Endodermal cell (in vitro differentiated cells): ENCODE data around the gene TMEM255B. TPM values are rescaled to one million over a fixed set of nuclear protein-coding genes. Genes with fewer than 3 reads are reported as not detected.
"Not testable (repeated sequence)": the region's sequence is repeated elsewhere in the genome, so short reads cannot be mapped to it uniquely, and the experiment has no call there.

Experiments used
- DNase-seq: peaks from one replicate; pipeline ENCODE4 v3.0.0-alpha.2; 2017
- H3K27ac ChIP-seq: 2 replicates; pipeline ENCODE4 v1.5.1; 2013; ENCODE audit warnings: mild to moderate bottlenecking, low read depth, low read length, moderate library complexity
- H3K27me3 ChIP-seq: 2 replicates; pipeline ENCODE4 v1.6.1; 2013; ENCODE audit warnings: mild to moderate bottlenecking, low read length, moderate library complexity; ENCODE audit not compliant: insufficient read depth, control insufficient read depth, poor library complexity, severe bottlenecking
- H3K36me3 ChIP-seq: 2 replicates; pipeline ENCODE4 v1.7.0; 2013; ENCODE audit warnings: mild to moderate bottlenecking, low read length, moderate library complexity; ENCODE audit not compliant: control insufficient read depth, insufficient read depth
- H3K4me1 ChIP-seq: one replicate; pipeline ENCODE4 v1.7.0; 2013; ENCODE audit warnings: low read length; ENCODE audit not compliant: control insufficient read depth, insufficient read depth
- H3K4me3 ChIP-seq: 2 replicates; pipeline ENCODE4 v1.5.1; 2013; ENCODE audit warnings: mild to moderate bottlenecking, low read length, moderate library complexity
- H3K9ac ChIP-seq: 2 replicates; pipeline ENCODE4 v1.6.1; 2013; ENCODE audit warnings: mild to moderate bottlenecking, low read length, moderate library complexity; ENCODE audit not compliant: poor library complexity, severe bottlenecking; ENCODE audit errors: extremely low read depth
- H3K9me3 ChIP-seq: 2 replicates; pipeline ENCODE4 v1.6.1; 2013; ENCODE audit warnings: mild to moderate bottlenecking, low read length, moderate library complexity; ENCODE audit not compliant: control insufficient read depth
- H3K27ac Mint-ChIP-seq: 2 replicates; pipeline ENCODE4 v1.8.0; 2020; ENCODE audit warnings: mixed read lengths
- H3K27me3 Mint-ChIP-seq: 2 replicates; pipeline ENCODE4 v1.8.0; 2021; ENCODE audit warnings: mild to moderate bottlenecking, mixed read lengths; ENCODE audit not compliant: insufficient read depth
- H3K36me3 Mint-ChIP-seq: 2 replicates; pipeline ENCODE4 v1.8.0; 2020; ENCODE audit warnings: low read depth, mixed read lengths
- H3K4me1 Mint-ChIP-seq: 2 replicates; pipeline ENCODE4 v1.8.0; 2020; ENCODE audit warnings: mixed read lengths
- H3K4me3 Mint-ChIP-seq: 2 replicates; pipeline ENCODE4 v1.8.0; 2020; ENCODE audit warnings: mild to moderate bottlenecking, moderate library complexity, mixed read lengths
- H3K9me3 Mint-ChIP-seq: 2 replicates; pipeline ENCODE4 v1.8.0; 2020; ENCODE audit warnings: mild to moderate bottlenecking, mixed read lengths
- CTCF ChIP-seq: fragments of 200-600 bp; sonication (generic); conservative IDR thresholded peaks from 2 replicates; pipeline ENCODE4 v1.5.0; 2021; ENCODE audit warnings: antibody characterized with exemption, mild to moderate bottlenecking
- WGBS, 2 experiments: methylation state at CpG; one replicate each; pipeline versions ENCODE4 v1.1.5 to v1.1.7; 2013; ENCODE audit warnings: missing lambda C conversion rate in 2 of 2, mixed read lengths in 1 of 2; ENCODE audit not compliant: insufficient coverage in 1 of 2, insufficient read length in 1 of 2; 5-methylcytosine and 5-hydroxymethylcytosine counted together
- total RNA-seq, 2 donors: library from RNA; stranded (reverse); fragmentation: NEBNext Ultra II Directional in 1 of 2; extraction: Animal tissue kit (Norgen Biotek cat#: 25700) in 1 of 2; gene quantifications; 2 replicates in 1 of 2; 3 replicates in 1 of 2; pipeline ENCODE4 v1.2.1, GENCODE V29; 2021

TMEM255B gene
- total RNA-seq, 2 donors from 2014 or later: 0.55 to 2.1 TPM

GRCh38 chr13:113749967-113750366, 9.1 kb upstream of the TMEM255B start:
- Mint-ChIP-seq H3K27ac (no peak overlapping the region), H3K9me3 (peaks cover 8% of the 10 kb centered on the region), H3K4me1 (no peaks in the 10 kb centered on the region), H3K27me3 (peaks cover 2% of the 10 kb centered on the region), H3K36me3 (no peaks in the 10 kb centered on the region), H3K4me3 (no peak overlapping the region)
- H3K9ac ChIP-seq: no peak overlapping the region
- no peak for TF ChIP-seq CTCF
- H3K27me3 ChIP-seq: no peaks in the 10 kb centered on the region
- H3K27ac ChIP-seq: no peak overlapping the region
- DNase-seq: no peak
- H3K4me3 ChIP-seq: no peak overlapping the region
- H3K36me3 ChIP-seq: no peaks in the 10 kb centered on the region
- WGBS, 2 experiments: 92% methylated on average over 11 of the region's 11 CpGs
- H3K9me3 ChIP-seq: peaks cover 6% of the 10 kb centered on the region
- H3K4me1 ChIP-seq: no peaks in the 10 kb centered on the region

- H3K36me3 Mint-ChIP-seq: no peaks in the 10 kb centered on the region
- no peak overlapping the region for H3K27ac Mint-ChIP-seq
- WGBS, 2 experiments: 90 to 91% methylated on average over 14 to 23 of the region's 23 CpGs
- H3K9me3 Mint-ChIP-seq: peaks cover 8% of the 10 kb centered on the region
- Histone ChIP-seq H3K9me3 (peaks cover 6% of the 10 kb centered on the region), H3K36me3 (no peaks in the 10 kb centered on the region), H3K27ac (no peak overlapping the region), H3K4me1 (no peaks in the 10 kb centered on the region), H3K9ac (no peak overlapping the region), H3K27me3 (no peaks in the 10 kb centered on the region), H3K4me3 (no peak overlapping the region)
- DNase-seq: no peak
- H3K4me1 Mint-ChIP-seq: no peaks in the 10 kb centered on the region
- TF ChIP-seq CTCF: no peak
- no peak overlapping the region for H3K4me3 Mint-ChIP-seq
- H3K27me3 Mint-ChIP-seq: peaks cover 2% of the 10 kb centered on the region
These were observed 8.2 kb upstream of the TMEM255B start for GRCh38 chr13:113750554-113751399.

- 93 to 96% methylated on average over 19 of the region's 19 CpGs for WGBS, 2 experiments
- H3K4me3 Mint-ChIP-seq: no peak overlapping the region
- DNase-seq: no peak
- H3K27ac ChIP-seq: no peak overlapping the region
- H3K9me3 ChIP-seq: peaks cover 6% of the 10 kb centered on the region
- no peak overlapping the region for H3K27ac Mint-ChIP-seq
- H3K9me3 Mint-ChIP-seq: peaks cover 8% of the 10 kb centered on the region
- no peaks in the 10 kb centered on the region for H3K36me3 Mint-ChIP-seq
- H3K9ac ChIP-seq: no peak overlapping the region
- no peaks in the 10 kb centered on the region for H3K4me1 Mint-ChIP-seq
- H3K36me3 ChIP-seq: no peaks in the 10 kb centered on the region
- no peak overlapping the region for H3K4me3 ChIP-seq
- H3K27me3 Mint-ChIP-seq: peaks cover 2% of the 10 kb centered on the region
- no peaks in the 10 kb centered on the region for H3K27me3 ChIP-seq
- TF ChIP-seq CTCF: no peak
- H3K4me1 ChIP-seq: no peaks in the 10 kb centered on the region
These were observed 7.5 kb upstream of the TMEM255B start for GRCh38 chr13:113751491-113751890.

- not testable (repeated sequence) for H3K9ac ChIP-seq, H3K9me3 ChIP-seq, H3K36me3 ChIP-seq, H3K9me3 Mint-ChIP-seq, H3K27ac Mint-ChIP-seq, DNase-seq, H3K36me3 Mint-ChIP-seq, H3K4me3 Mint-ChIP-seq, H3K4me3 ChIP-seq, H3K4me1 Mint-ChIP-seq, H3K27me3 ChIP-seq, H3K27me3 Mint-ChIP-seq, H3K27ac ChIP-seq, H3K4me1 ChIP-seq
- WGBS, 2 experiments: 90 to 100% methylated on average over 7 to 47 of the region's 78 CpGs
These were observed 6.6 kb upstream of the TMEM255B start for GRCh38 chr13:113752211-113752986.
